NCI-H345 (cell line): ENCODE measurements around the gene PPM1H.
"Not testable (repeated sequence)": the region's sequence is repeated elsewhere in the genome, so short reads cannot be mapped to it uniquely, and the experiment has no call there.

ENCODE experiments used
- DNase-seq: peaks from one replicate; lab custom pipeline; 2025; lab: John Stamatoyannopoulos, UW

PPM1H gene

DNA sequence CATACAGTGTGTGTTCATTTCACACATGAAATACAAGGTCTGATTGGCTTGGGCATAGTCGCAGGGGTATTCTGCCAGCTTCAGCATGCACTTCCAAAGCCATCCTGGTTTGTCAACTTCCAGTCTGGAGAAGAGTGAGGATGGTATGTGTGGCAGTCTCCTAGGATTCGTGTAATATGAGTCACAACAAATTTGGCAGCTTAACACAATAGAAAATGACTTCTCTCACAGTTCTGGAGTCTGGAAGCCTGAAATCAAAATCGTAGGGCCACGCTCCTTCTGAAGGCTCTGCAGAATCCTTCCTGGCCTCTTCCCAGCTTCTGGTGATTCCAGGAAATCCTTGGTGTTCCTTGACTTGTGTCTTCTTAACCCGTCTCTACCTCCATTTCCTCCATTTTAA is 167.5 kb downstream of the PPM1H start:
- no peak for DNase-seq

DNA sequence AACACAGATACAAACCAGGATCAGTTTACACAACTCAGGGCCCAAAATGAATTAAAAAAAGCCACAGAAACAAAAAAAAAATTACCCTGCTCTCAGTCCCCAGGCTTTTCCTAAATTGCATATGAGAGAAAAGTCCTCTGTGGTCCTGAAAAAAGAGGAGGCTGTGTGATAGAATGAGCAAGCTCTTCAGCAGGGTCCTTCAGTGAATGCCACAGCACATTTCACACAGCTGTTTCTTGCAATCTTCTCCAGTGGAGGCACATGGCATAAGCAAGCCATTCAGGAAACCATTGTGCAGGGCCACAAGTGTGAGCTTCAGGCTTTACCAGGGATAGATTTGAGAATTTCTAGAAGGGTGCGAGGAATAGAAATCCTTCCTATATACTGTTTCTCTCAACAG is 168.5 kb downstream of the PPM1H start:
- no peak for DNase-seq

DNA sequence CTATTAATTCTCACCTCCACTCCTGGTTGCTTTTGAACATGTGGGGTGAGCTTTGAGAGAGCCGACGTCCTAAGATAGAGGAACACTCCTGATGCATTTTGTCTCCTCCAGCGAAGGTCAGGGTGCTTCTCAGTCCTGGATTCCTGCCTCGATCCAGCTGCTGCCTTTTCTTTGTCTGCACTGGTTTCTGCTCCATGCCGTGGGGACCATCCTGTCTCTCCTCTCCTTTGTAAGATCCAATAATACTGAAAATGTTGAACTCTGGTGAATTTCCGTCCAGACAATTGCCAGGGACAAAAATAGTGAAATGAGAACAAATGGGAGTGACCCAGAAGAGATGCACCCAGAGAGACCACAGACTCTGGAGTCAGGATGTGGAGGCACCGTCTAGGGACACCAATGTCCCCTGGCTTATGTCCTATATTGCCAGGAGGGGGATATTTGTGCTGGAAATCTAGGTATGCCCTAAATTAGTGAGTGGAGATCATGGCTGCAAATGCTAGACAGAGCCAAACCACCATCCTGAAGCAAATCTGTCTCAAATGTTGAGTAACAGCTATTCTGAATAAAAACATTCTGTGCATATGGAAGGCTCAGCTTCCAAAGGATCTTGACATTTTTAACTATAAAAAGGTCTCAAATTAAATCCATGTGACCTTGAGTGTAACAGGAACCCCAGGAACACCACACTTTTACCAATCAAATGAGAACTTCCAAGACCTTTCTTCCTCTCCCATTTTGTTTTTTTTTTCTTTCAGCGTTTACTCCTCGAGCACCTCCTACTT is 170.9 kb downstream of the PPM1H start:
- no peak for DNase-seq

- no peak for DNase-seq
Observed at GRCh38 chr12:62763312-62763711, 171.6 kb downstream of the PPM1H start.

DNA sequence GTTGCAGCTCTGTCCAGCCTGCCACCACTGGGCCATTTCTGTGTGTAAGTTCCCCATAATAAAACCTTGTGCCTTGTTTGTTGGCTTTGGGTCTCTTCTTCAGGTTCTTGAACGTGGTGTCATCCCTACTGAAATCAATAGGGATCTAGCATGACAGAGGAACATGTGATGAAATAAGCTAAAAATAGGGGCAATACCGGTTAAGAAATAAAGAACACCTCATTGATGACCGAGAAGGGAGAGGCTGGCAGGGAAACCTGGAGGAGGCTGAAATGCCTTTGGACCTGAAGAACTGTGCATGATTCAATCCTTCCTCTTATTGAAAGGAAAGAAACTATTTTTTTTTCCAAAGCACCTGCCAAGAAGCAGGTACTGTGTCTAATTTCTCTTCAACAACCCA is 172.3 kb downstream of the PPM1H start:
- no peak for DNase-seq

- DNase-seq, result no peak
Observed at GRCh38 chr12:62761658-62762057, 173.3 kb downstream of the PPM1H start.

DNA sequence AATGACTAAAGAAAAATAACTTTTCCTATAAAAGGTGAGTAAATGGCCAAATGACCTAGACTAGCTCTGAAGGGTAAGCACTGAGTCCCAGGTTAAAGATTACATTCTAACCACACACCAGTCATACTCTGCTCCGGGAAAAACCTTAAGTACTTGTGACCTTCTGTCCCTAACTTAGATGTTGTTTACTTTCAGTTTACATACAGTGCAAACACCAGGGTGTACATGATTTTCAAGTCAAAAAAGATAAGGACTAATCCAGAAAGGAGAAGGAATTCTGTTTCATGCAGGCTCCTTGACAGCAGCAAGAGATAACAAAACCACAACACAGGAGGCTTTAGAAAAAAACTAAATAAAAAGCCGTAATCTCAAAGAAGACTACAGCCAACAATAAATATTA is 174.2 kb downstream of the PPM1H start:
- no peak for DNase-seq

DNA sequence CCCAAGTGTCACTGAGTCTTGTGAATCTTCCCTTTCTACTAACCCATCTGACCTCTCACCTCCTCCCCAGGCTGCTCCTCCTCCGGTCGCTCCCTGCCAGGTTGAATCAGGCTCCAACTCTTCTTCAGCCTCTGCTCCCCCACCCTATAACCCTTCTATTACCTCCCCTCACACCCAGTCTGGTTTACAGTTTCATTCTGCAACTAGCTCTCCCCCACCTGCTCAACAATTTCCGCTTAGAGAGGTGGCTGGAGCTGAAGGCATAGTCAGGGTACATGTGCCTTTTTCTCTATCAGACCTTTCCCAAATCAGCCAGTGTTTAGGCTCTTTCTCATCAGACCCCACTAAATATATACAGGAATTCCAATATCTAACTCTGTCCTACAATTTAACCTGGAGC is 174.6 kb downstream of the PPM1H start:
- not testable (repeated sequence) for DNase-seq

DNA sequence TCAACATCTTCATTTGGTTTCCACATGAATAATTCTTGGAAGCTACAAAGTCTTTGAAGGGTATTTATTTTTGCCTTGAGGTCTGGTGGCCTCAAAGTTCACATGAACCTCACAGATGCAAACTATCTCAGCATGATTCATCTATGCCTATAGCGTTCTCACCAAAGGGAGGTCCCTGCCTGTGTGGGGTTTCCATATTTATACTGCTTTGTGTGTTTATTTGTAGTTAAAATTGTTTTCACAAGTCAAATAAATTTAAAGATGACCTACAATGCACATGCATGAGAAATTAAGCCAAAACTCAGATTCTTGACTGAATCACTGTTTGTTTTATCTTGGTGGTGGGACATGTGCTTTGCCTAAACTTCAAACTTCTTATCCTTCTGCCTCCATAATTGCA is 176.7 kb downstream of the PPM1H start:
- DNase-seq, result no peak

GRCh38 chr12:62757048-62757447 is 177.9 kb downstream of the PPM1H start:
- no peak for DNase-seq

- DNase-seq, result no peak
Observed at GRCh38 chr12:62754706-62755105, 180.2 kb downstream of the PPM1H start.

GRCh38 chr12:62751810-62752155 is 183.2 kb downstream of the PPM1H start:
- DNase-seq, result no peak

- DNase-seq, result no peak
Observed at GRCh38 chr12:62750941-62751809, 183.8 kb downstream of the PPM1H start.

DNA sequence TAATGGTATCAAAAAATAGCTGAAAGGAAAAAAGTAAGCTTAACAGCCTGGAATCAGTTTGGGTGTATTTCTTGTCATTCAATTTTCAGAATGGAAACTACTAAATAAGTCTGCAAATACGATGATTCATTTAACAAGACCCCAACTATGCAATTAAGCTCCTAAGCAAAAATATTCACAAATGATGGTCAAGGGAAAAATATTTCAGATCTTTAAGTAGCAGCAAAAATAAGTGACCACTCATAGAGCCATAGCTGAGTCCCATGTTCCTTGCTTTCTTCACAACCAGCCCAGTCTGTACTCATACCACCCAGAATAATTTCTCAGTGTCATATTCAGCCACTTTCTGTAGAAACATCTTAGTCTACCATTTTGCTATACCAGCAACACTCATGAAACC is 185.4 kb downstream of the PPM1H start:
- no peak for DNase-seq

GRCh38 chr12:62748941-62749468 is 185.9 kb downstream of the PPM1H start:
- DNase-seq, result no peak

DNA sequence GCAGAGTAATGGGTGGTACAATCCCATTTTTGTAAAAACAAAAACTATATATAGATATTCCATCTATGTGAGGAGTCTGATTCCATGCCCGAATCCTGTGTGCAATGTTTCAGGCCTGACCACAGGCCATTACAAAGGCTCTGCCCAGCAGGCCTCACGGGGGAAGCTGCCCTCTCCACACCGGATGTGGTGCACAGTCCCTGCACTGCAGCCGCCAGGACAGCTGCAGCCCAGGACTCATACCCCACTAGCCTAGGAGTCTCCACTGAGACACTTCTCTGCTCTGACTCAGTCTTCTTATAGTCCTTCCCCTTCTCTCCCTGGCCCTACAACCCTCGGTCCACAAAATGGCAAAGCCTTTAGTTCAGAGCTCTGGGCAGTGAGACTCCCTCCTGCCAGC is 190.4 kb downstream of the PPM1H start:
- no peak for DNase-seq

DNA sequence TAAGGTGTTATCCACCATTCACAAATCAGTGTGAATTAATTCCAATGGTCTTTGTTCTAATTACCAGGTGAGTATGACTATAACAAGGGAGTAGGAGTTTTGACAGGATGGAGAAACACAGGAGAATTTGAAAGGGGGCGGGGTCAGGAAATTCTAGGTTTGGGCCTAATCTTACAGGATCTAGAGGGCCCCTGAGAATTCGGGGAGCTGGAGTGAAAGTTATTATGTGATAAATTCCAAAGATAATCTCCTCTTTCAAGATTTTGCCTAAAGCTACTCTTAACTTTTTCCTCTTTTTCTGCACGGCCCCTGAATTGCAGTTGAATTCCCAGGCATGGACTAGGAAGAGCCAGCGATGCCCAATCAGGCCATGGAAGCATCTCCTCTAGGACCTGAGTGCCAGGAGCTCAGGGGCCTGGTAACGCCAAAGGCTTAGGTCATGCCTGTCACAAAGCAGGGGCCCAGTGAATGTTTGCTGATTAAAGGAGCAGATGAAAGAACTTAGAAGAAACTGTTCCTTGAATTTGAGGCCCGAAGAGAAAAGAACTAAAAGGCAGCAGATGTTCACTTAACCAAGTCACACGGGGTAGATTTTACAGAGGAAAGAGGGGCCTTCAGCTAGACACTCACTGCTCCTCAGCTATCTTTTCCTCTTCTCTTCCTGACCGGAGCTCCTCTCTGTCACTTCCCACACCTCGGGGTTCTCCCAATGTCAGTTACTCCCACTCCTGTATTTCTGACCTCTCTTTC is 195.5 kb downstream of the PPM1H start:
- no peak for DNase-seq

GRCh38 chr12:62738616-62739015 is 196.3 kb downstream of the PPM1H start:
- DNase-seq, result no peak

GRCh38 chr12:62738105-62738504 is 196.8 kb downstream of the PPM1H start:
- DNase-seq, result no peak

DNA sequence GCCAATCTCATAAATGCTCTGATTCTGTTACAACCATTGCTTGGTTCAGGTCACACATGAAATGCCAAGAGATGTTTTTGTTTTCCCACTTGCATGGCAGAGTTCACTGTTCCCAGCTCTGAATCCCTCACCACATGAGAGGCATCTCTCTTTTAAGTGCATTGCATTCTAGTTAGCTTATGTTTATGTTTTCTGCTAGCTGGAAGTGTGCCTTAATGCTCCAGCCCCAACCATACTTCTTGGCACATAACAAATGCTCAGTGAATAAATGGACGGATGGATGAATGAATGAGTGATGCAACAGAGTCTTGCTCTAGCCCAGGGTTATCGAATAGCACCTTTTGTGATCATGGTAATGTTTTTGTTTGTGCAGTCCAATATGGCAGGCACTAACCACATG is 197.3 kb downstream of the PPM1H start:
- DNase-seq, result no peak

- no peak for DNase-seq
Observed at GRCh38 chr12:62737188-62737587, 197.8 kb downstream of the PPM1H start.

DNA sequence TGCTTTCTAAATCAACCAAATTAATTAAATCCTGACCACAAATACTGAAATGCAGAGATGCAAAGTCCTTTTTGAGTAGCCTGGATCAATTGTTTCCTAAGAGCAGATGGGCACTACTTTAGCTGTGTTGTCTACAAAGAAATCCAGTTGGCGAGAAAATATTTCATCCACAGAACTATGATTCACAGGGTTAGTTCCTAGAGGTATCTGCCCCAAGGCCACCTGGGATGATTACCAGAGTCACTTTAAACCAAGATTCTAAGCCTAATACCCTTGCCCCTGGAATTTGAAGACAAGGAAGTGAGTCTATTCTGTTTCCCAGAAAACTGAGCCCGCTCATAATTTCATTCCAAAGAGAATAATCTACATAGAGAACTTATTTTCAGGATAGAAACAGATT is 198.4 kb downstream of the PPM1H start:
- no peak for DNase-seq
